GM20431 (cell line): ENCODE results near the gene FBXW10.
"Not testable (repeated sequence)": the region's sequence is repeated elsewhere in the genome, so short reads cannot be mapped to it uniquely, and the experiment has no call there.

ENCODE experiments used
- in situ Hi-C: fragments of 300-500 bp; cut with MseI, MboI; formaldehyde crosslinking; loops from one replicate; pipeline ENCODE4 v1.15.0; 2020; ENCODE audit warnings: low sequenced_read_pairs; ENCODE audit not compliant: unreplicated experiment

The FBXW10 gene

DNA sequence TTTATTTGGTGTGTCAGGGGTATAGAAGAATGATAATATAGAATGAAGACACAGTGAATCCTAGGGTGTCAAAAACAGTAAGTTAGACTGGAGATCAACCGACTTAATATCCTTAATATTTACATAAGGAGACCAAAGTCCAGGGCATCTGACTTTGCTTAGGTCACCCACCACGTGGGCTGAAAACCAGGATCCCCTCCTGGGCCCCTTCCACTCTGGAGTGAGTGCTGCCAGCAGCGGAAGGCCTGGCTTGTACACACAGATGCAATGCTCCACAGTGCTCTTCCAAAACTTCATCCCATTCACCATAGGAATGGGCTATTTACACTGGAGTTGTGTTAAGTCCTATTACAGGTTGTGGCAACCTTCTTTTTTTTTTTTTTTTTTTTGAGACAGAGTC lies 2.7 kb downstream of the FBXW10 start:
- in situ Hi-C loops, result not testable (repeated sequence)

DNA sequence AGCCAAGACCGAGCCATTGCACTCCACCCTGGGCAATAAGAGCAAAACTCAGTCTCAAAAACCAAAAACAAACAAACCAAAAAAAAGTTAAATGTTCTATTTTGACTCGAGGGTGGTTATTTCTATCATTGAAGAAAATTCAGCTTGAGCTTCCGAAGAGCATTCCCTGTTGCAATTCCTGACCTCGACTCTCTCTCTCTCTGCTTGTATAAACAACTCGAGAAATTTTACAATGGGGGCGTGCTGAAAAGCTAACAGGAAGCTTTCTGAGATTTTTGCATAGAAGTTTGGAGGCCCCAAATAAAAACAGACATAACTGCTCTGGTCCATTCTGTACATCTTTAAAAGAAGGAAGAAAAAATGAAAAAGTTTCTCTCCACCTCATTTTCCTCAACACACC lies 3.6 kb downstream of the FBXW10 start:
- in situ Hi-C loops, result not testable (repeated sequence)

DNA sequence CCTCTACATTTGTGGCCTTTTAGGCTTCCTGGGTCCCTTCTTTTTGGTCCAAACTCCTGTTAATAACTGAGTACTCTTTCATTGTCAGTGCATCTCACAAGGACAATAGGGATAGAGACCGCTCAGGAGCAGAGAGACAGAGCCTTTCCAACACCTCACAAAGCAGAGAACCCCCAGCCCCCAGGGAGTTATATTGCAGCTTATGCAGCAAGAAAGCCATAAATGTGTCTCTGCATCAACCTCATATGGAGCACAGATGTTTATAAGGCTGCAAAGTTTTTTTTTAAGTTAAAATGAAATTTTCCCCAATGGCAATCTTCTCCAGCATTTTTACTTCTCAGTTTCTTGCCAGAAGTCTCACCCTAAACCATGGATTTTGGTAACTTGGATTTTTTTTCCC lies 6.4 kb downstream of the FBXW10 start:
- in situ Hi-C loops, result not testable (repeated sequence)

DNA sequence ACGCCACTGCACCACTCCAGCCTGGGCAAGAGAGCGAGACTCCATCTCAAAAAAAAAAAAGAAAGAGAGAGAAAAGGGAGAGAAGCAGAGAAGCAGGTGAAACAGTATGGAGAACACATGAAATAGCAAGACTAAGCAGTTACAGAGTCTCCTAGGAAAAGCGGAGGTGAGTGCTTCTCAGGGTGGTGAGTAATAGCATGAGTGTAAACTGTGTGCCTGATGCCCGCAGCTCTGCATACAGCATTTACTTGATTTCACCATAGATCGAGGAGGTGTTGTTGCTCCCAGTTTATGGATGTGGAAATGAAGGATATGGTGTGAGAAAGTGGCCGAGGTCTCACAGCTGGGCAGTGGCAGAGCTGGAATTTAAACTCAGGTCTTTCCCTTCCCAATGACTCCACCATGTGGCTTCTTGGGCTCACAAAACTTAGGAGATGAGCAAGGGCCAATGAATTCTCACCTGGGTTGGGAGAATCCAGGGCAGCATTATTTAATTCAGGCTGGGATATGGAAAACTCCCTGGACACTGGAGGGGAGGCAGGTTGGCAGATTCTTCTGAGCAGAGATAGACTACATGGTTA lies 10.1 kb downstream of the FBXW10 start:
- in situ Hi-C loops, result not testable (repeated sequence)

DNA sequence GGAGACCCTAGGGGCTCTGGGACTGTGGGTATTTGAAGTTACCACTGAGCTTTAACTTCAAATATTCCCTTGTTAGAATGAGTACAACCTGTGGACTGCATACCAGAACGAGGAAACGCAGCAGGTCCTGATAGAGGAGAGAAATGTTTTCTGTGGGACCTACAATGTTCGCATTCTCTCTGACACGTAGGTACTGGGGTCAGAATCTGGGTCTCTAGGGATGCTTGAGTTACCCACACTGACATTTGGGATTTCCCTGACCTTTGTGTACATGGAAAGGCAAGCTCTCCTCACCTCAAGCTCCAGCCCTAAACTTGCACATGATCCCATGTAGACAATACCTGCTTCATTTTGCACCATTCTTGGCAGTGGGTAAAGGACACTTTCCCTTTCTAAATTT lies 12.1 kb downstream of the FBXW10 start:
- in situ Hi-C loops, result not testable (repeated sequence)

DNA sequence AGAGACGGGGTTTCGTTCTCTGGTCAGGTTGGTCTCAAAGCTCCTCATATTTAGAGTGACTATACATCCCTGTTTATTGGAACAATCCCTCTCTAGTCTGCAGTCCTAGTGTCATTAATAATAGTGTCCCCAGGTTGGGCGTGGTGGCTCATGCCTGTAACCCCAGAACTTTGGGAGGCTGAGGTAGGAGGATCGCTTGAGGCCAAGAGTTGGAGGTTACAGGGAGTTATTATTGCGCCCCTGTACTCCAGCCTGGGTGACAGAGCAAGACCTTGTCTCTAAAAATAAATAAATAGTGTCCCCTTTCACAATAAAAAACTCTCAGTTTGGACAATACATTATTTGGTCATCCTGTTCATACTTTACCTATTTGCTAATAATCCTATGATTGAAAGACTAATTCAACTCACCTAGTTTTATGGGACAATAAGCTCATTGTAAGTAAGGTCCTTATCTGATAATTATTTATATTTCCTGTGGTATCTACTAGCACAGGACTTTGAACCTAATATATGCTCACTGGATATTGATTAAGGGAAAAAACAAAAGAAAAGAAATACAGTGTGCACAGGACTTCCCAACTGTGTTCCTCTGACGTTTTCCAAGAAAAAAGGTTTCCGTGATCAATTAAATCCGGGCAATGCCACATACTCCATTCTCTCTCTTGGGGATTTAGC lies 13.7 kb downstream of the FBXW10 start:
- in situ Hi-C loops, result not testable (repeated sequence)

DNA sequence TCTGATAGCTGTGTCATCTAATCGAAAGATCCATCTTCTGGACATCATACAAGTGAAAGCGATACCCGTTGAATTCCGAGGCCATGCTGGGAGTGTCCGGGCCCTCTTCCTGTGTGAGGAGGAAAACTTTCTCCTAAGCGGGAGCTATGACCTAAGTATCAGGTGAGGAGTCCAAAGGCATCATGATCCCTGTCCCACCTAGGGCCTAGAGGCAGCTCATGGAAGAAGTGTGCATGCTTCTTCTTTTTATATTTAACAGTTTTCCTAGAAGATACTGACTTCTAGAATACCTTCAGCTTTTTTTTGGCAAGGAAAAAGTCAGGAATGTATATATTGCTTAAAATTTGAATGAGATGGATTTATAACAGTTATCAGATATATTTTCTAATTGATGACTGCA lies 14.5 kb downstream of the FBXW10 start:
- in situ Hi-C loops, result not testable (repeated sequence)

DNA sequence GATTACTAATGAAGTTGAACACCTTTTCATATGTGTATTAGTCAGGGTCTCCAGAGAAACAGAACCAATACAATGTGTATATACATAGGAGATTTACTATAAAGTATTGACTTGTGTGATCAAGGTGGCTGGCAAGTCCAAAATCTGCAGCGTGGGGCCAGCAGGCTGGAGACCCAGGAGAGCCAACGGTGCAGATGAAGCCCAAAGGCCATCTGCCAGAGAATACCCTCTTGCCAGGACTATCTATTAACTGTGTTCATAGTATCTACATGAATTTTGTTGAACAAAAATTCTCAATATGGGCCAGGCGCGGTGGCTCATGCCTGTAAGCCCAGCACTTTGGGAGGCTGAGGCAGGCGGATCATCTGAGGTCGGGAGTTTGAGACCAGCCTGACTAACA lies 16.4 kb downstream of the FBXW10 start:
- in situ Hi-C loops, result not testable (repeated sequence)

DNA sequence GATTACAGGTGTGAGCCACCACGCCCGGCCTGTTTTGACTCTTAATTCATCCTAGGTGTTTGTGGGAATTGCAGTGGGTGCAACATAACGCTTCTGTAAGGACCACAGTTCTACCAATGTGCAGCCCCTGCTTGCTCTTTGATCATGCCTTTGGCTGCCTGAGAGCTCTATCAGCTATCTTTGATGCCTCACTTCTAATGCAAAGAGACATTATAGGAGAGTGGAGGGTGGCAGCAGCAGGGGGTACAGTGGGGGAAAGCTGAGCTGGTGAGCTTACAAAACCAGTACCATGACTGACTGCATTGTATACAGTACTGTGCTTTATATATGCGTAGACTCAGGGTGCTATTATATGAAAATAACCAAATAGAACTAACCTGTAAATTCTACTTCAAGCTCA lies 26.7 kb downstream of the FBXW10 start:
- in situ Hi-C loops, result not testable (repeated sequence)

DNA sequence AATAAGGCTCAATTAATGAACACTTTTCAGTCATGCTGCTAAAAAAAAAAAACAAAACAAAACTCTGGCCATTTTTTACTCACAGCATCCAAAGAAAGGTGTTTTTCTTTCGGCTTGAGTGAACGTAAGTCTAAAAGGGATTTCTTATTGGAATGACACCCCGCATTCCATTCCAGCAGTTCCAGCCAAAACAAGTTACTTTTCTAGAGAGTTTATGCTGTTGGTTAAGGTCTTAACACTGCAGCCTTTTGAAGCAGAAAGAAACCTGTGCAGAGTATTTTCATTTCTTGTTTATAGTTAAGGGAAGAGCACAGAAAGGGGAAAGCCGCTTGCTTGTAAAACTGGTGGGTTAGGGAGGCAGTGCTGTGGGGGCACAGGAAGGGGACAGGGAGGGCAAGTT lies 27.2 kb downstream of the FBXW10 start:
- in situ Hi-C loops, result not testable (repeated sequence)

DNA sequence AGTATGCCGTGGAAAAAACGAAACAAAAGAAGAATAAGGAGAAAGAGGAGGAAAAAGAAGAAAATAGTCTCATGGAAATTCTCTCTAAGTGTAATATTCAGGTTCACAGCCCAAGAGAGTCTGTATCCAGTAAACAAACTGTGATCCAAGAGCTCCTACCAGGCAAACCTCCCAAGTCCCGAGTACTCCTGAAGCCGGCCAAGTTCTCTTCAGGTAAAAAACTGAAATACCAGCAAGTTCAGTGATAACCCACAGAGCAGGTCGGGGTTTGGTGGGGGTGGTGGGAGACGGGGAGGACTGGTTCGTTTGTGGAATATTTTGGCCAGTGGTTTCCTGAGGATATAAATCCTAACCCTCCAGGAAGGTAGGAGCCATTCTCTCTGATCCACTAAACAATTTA lies 28.6 kb downstream of the FBXW10 start:
- in situ Hi-C loops, result no loop called here

DNA sequence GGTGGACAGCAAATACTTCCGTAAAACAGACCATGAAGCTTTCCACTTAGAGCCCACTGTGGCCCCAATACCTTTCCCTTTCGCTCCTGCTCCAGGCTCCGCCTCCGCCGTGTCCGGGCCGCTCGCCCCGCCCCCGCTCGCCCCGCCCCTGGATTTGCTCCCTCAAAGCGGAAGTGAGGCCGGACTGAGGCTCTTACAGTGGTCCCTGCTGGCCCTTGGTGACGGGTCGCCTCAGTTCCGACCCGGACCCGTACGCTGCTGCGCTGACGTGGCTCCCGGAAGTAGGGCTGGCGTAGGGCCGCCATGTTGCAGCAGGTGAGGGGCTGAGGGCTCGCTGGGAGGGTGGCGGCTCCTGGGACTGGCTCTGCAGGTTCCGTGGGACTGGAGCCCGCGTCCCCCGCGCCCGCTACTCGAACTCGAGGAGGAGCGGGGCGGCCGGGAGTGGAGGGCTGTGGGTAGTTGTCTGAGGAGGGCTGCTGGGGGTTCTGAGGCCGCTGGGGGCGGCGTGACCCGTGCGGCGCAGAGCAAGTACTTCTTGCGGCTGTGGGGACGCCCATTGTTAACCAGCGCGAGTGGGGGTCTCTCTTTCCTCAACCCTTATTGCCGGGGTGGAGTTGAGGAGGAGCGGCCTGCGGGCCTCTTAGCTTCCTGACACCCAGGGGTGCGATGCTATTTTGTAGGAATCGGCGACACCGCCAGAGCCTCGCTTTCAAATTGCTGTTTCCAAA lies 37.3 kb downstream of the FBXW10 start, which contains the start of gene TVP23B:
Gene TVP23B, plus strand, starts transcription at position 193 of the 728 bp plus-strand sequence. Its CDS starts 111 bp downstream, at position 304.
- in situ Hi-C loops, result not testable (repeated sequence)

DNA sequence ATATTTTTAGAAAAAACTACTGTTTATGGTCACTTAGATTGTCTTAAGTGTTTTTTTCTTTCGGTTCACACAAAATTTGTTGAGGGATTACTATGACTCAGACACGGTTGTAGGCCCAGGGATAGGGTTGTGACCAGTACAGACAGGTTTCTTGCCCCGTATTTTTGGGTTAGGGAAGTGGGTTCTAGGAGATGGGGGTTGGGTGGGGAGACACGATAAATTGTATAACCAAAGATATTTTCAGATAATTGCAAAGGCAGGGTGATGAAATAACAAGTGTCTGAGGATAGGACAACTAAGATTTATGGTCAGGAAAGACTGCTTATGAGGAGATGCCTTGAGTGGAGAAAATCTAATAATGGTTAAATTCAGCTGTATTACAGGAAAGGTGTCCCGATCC lies 38.0 kb downstream of the FBXW10 start:
- in situ Hi-C loops, result not testable (repeated sequence)

DNA sequence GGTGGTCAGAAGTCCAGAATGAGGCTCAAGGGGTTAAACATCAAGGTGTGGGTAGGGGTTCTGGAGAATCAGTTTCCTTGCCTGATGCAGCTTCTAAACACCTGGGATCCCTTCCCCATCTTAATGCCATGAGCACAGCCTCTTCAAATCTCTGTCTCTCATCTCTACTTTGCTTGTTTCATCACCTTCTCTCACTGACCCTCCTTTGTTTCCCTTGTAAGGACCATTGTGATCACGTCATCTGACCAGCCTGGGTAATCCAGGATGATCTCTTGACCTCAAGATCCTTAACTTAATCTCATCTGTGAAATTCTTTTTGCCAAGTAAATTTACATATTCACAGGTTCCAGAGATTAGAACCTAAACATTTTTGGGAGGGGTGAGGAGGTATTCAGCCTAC lies 42.1 kb downstream of the FBXW10 start:
- in situ Hi-C loops, result not testable (repeated sequence)

DNA sequence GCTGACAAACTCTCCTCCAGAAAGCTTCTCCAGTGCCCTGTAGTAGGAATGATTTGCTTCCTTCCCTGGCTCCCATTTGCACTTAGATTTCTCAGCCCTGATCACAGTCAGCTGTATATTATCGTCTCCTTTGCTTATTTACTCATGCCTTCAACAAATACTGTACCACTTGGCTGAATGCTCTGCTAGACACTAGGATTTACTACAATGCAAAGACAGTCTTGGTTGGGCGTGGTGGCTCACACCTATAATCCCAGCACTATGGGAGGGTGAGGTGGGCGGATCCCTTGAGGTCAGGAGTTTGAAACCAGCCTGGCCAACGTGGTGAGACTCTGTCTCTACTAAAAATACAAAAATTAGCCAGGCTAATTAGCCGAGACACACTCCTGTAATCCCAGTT lies 43.0 kb downstream of the FBXW10 start:
- in situ Hi-C loops, result not testable (repeated sequence)

DNA sequence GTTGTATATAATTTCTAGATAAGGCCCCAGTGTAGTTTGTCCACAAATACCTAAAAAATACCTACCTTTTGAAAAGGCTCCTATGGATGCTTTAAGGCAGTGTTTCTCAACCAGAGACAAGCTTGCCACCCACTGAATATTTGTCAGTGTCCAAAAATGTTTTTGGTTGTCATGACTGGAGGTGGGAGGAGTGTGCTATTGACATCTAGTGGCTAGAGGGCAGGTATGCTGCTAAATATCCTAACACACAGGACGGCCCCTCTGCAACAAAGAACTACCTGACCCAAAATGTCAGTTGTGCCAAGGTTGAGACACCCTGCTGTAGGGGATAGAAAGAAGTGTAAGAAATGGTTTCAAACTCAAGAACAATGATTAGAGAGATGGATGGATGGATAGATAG lies 47.5 kb downstream of the FBXW10 start:
- in situ Hi-C loops, result not testable (repeated sequence)

DNA sequence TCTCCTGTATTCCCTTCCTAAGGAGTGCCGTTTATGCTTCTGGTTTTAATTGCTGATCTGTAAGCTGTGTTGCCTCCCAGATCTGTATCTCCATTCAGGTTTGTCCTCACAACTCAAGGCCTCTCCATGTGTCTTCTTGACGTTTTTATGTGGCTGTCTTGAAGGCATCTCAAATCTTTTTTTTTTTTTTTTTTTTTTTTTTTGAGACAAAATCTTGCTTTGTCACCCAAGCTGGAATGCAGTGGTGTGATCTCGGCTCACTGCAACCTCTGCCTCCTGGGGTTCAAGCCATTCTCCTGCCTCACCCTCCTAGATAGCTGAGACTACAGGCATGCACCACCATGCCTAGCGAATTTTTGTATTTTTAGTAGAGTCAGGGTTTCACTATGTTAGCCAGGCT lies 51.0 kb downstream of the FBXW10 start:
- in situ Hi-C loops, result not testable (repeated sequence)

DNA sequence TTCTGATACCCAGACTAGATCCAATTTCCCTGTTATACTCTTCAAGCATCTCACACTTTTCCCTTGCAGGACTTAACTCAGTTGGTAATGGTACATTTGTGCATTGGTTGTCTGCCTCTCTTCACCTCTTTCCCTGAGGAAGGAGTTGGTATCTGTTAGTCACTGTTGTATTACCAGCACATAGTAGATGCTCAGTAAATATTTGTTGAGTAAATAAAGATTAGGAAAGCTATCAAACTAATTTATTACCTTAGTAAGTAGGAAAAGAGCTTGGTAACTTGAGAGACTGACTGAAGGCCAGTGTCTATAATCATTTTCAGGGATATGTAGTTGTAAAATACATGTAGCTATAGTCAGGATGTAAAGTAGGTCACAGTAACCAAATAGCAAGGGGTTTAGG lies 53.0 kb downstream of the FBXW10 start:
- in situ Hi-C loops, result not testable (repeated sequence)

DNA sequence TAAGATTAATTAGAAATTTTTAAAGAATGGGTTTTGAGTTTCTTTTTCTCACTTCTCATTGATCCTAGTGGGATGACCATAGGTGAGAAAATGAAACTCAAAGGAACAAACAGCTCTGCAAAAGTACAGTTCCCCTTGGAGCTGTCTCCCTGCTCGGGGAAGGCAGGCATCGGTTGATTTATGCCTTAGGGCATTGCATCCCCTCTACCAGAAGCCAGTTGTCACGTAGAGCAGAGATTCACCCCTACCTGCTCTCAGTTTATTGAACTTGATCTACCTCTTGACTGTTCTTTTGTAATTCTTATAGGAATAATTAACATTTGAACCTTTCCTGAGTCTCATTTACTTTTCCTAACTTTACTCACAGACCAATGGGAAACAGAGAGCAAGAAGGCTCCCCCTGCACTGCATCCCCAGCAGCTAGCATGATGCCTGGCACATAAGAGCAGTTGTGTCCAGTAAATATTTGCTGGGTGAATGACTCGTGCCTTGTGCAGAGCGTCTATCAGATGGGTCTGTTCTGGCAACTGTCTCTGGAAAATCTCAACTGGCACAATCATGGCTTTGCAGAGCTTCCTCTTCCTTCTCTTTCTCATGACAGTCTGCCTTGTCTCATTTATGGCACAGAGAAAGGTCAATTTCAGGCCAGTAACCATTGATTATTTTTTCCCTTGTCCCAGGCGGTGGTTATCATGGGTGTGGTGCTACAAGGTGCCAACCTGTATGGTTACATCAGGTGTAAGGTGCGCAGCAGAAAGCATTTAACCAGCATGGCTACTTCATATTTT lies 59.8 kb downstream of the FBXW10 start:
- in situ Hi-C loops, result loop anchor here (25.0 kb wide), 1 partner anchor 134 kb away; no protein-coding TSS in a partner anchor

DNA sequence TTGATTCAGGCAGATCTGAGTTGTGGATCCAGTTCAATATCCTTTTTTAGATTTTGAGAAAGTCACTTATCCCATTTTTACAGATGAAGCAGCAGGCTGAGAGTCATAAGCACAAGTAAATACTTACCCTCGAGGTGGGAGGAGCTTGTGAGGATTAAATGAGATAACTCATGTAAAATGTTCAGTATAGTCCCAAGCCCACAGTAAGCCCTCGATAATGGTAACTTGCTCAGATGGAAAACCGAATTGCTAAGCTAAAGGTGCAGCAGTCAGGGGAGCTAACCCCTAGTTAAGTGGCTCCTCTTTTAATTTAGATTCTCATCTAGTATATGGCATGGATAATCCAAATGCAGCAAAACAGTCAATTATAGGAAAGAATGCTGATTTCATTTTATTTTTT lies 72.1 kb downstream of the FBXW10 start:
- in situ Hi-C loops, result loop anchor here (25.0 kb wide), 1 partner anchor 121 kb away; no protein-coding TSS in a partner anchor
